Measurements from ENCODE around the gene TRPC4AP. TPM values are rescaled to one million over a fixed set of nuclear protein-coding genes. Genes with fewer than 3 reads are reported as not detected.
"Not testable (repeated sequence)": the region's sequence is repeated elsewhere in the genome, so short reads cannot be mapped to it uniquely, and the experiment has no call there.

The TRPC4AP gene
- total and polyA plus RNA-seq, 4 donors = 18.8 to 58.3 (median 54.8) TPM

- no peak overlapping the region for H3K27ac ChIP-seq (ENCODE audit: low read depth in 1 of 2, low read length in 2 of 2)
- no peaks in the 10 kb centered on the region for H3K9me3 ChIP-seq (ENCODE audit: control insufficient read depth, low read length)
- no peak for ATAC-seq (ENCODE audit: low FRiP score)
- no peaks in the 10 kb centered on the region for H3K27me3 ChIP-seq (ENCODE audit: control insufficient read depth in 1 of 2, insufficient read depth in 2 of 2, low read length in 1 of 2)
- no peak overlapping the region for H3K4me3 ChIP-seq (ENCODE audit: low read length in 2 of 2)
- DNase-seq = no peak
- no peaks in the 10 kb centered on the region for H3K4me1 ChIP-seq (ENCODE audit: control insufficient read depth in 1 of 2, insufficient read depth in 2 of 2, low read length in 2 of 2)
- WGBS, 2 donors = 80 to 81% methylated on average over 5 of the region's 5 CpGs
- intact Hi-C loops (cut with DNase I) = no loop called here
- peaks cover 2 to 5% of the 10 kb centered on the region in 2 donors for H3K36me3 ChIP-seq (ENCODE audit: control insufficient read depth in 1 of 2, insufficient read depth in 2 of 2, low read length in 1 of 2)
Observed at GRCh38 chr20:35125753-35126152, 33.1 kb upstream of the TRPC4AP start.

- no peaks in the 10 kb centered on the region for H3K9me3 ChIP-seq (ENCODE audit: control insufficient read depth, low read length)
- DNase-seq (no peak), ATAC-seq (ENCODE audit: low FRiP score) (no peak)
- H3K4me1 ChIP-seq (ENCODE audit: control insufficient read depth in 1 of 2, insufficient read depth in 2 of 2, low read length in 2 of 2) = peaks cover 0 to 1% of the 10 kb centered on the region in 2 donors
- H3K36me3 ChIP-seq (ENCODE audit: control insufficient read depth in 1 of 2, insufficient read depth in 2 of 2, low read length in 1 of 2) = peaks cover 7 to 10% of the 10 kb centered on the region in 2 donors
- 94 to 95% methylated on average over 5 of the region's 5 CpGs for WGBS, 2 donors
- intact Hi-C loops (cut with DNase I) = no loop called here
- no peak overlapping the region for H3K27ac ChIP-seq (ENCODE audit: low read depth in 1 of 2, low read length in 2 of 2)
- no peak overlapping the region for H3K4me3 ChIP-seq (ENCODE audit: low read length in 2 of 2)
- no peaks in the 10 kb centered on the region for H3K27me3 ChIP-seq (ENCODE audit: control insufficient read depth in 1 of 2, insufficient read depth in 2 of 2, low read length in 1 of 2)
Observed at GRCh38 chr20:35122756-35123405, 30.3 kb upstream of the TRPC4AP start.

- H3K27ac ChIP-seq (ENCODE audit: low read depth in 1 of 2, low read length in 2 of 2) = no peak overlapping the region
- ATAC-seq (ENCODE audit: low FRiP score) (no peak), DNase-seq (no peak)
- peaks cover 0 to 4% of the 10 kb centered on the region in 2 donors for H3K4me1 ChIP-seq (ENCODE audit: control insufficient read depth in 1 of 2, insufficient read depth in 2 of 2, low read length in 2 of 2)
- 89 to 91% methylated on average over 7 of the region's 7 CpGs for WGBS, 2 donors
- intact Hi-C loops (cut with DNase I) = no loop called here
- peaks cover 9 to 10% of the 10 kb centered on the region in 2 donors for H3K36me3 ChIP-seq (ENCODE audit: control insufficient read depth in 1 of 2, insufficient read depth in 2 of 2, low read length in 1 of 2)
- H3K9me3 ChIP-seq (ENCODE audit: control insufficient read depth, low read length) = no peaks in the 10 kb centered on the region
- no peak overlapping the region for H3K4me3 ChIP-seq (ENCODE audit: low read length in 2 of 2)
- no peaks in the 10 kb centered on the region for H3K27me3 ChIP-seq (ENCODE audit: control insufficient read depth in 1 of 2, insufficient read depth in 2 of 2, low read length in 1 of 2)
Observed at GRCh38 chr20:35121186-35121585, 28.6 kb upstream of the TRPC4AP start.

- Histone ChIP-seq H3K27ac (ENCODE audit: low read depth in 1 of 2, low read length in 2 of 2) (no peak overlapping the region), H3K4me3 (ENCODE audit: low read length in 2 of 2) (no peak overlapping the region), H3K4me1 (ENCODE audit: control insufficient read depth in 1 of 2, insufficient read depth in 2 of 2, low read length in 2 of 2) (peaks cover 0 to 4% of the 10 kb centered on the region in 2 donors), H3K36me3 (ENCODE audit: control insufficient read depth in 1 of 2, insufficient read depth in 2 of 2, low read length in 1 of 2) (peaks cover 9 to 10% of the 10 kb centered on the region in 2 donors), H3K27me3 (ENCODE audit: control insufficient read depth in 1 of 2, insufficient read depth in 2 of 2, low read length in 1 of 2) (no peaks in the 10 kb centered on the region), H3K9me3 (ENCODE audit: control insufficient read depth, low read length) (no peaks in the 10 kb centered on the region)
- intact Hi-C loops (cut with DNase I) = no loop called here
- 62% methylated on average over 8 of the region's 8 CpGs for WGBS, 2 donors
- peak; percentile 65 for ATAC-seq (ENCODE audit: low FRiP score)
- DNase-seq = peak in 1 of 2 donors; percentile 76
Observed at GRCh38 chr20:35120012-35120701, 27.6 kb upstream of the TRPC4AP start.

- Histone ChIP-seq H3K4me3 (ENCODE audit: low read length in 2 of 2) (no peak overlapping the region), H3K27me3 (ENCODE audit: control insufficient read depth in 1 of 2, insufficient read depth in 2 of 2, low read length in 1 of 2) (no peaks in the 10 kb centered on the region), H3K9me3 (ENCODE audit: control insufficient read depth, low read length) (no peaks in the 10 kb centered on the region), H3K27ac (ENCODE audit: low read depth in 1 of 2, low read length in 2 of 2) (no peak overlapping the region), H3K4me1 (ENCODE audit: control insufficient read depth in 1 of 2, insufficient read depth in 2 of 2, low read length in 2 of 2) (peaks cover 0 to 4% of the 10 kb centered on the region in 2 donors), H3K36me3 (ENCODE audit: control insufficient read depth in 1 of 2, insufficient read depth in 2 of 2, low read length in 1 of 2) (peaks cover 4 to 10% of the 10 kb centered on the region in 2 donors)
- 81 to 84% methylated on average over 1 of the region's 1 CpG for WGBS, 2 donors
- no peak for ATAC-seq (ENCODE audit: low FRiP score)
- DNase-seq = no peak
- intact Hi-C loops (cut with DNase I) = no loop called here
Observed at GRCh38 chr20:35117629-35118028, 25.0 kb upstream of the TRPC4AP start.

- Histone ChIP-seq H3K9me3 (ENCODE audit: control insufficient read depth, low read length) (no peaks in the 10 kb centered on the region), H3K27ac (ENCODE audit: low read depth in 1 of 2, low read length in 2 of 2) (no peak overlapping the region), H3K4me3 (ENCODE audit: low read length in 2 of 2) (no peak overlapping the region), H3K27me3 (ENCODE audit: control insufficient read depth in 1 of 2, insufficient read depth in 2 of 2, low read length in 1 of 2) (no peaks in the 10 kb centered on the region), H3K36me3 (ENCODE audit: control insufficient read depth in 1 of 2, insufficient read depth in 2 of 2, low read length in 1 of 2) (peaks cover 4 to 10% of the 10 kb centered on the region in 2 donors), H3K4me1 (ENCODE audit: control insufficient read depth in 1 of 2, insufficient read depth in 2 of 2, low read length in 2 of 2) (peaks cover 0 to 4% of the 10 kb centered on the region in 2 donors)
- ATAC-seq (ENCODE audit: low FRiP score) = peak; percentile 51
- intact Hi-C loops (cut with DNase I) = no loop called here
- no peak for DNase-seq
Observed at GRCh38 chr20:35117196-35117595, 24.6 kb upstream of the TRPC4AP start.

- no peak overlapping the region for H3K4me3 ChIP-seq (ENCODE audit: low read length in 2 of 2)
- DNase-seq = no peak
- intact Hi-C loops (cut with DNase I) = no loop called here
- H3K9me3 ChIP-seq (ENCODE audit: control insufficient read depth, low read length) = no peaks in the 10 kb centered on the region
- no peaks in the 10 kb centered on the region for H3K27me3 ChIP-seq (ENCODE audit: control insufficient read depth in 1 of 2, insufficient read depth in 2 of 2, low read length in 1 of 2)
- 91 to 93% methylated on average over 4 of the region's 4 CpGs for WGBS, 2 donors
- ATAC-seq (ENCODE audit: low FRiP score) = no peak
- peaks cover 4 to 8% of the 10 kb centered on the region in 2 donors for H3K36me3 ChIP-seq (ENCODE audit: control insufficient read depth in 1 of 2, insufficient read depth in 2 of 2, low read length in 1 of 2)
- peaks cover 0 to 4% of the 10 kb centered on the region in 2 donors for H3K4me1 ChIP-seq (ENCODE audit: control insufficient read depth in 1 of 2, insufficient read depth in 2 of 2, low read length in 2 of 2)
- H3K27ac ChIP-seq (ENCODE audit: low read depth in 1 of 2, low read length in 2 of 2) = peak overlapping the region in 1 of 2 donors; percentile 13
Observed at GRCh38 chr20:35116258-35116657, 23.7 kb upstream of the TRPC4AP start.

GRCh38 chr20:35115606-35116005, 23.0 kb upstream of the TRPC4AP start:
- H3K4me1 ChIP-seq (ENCODE audit: control insufficient read depth in 1 of 2, insufficient read depth in 2 of 2, low read length in 2 of 2) = peaks cover 0 to 4% of the 10 kb centered on the region in 2 donors
- H3K27ac ChIP-seq (ENCODE audit: low read depth in 1 of 2, low read length in 2 of 2) = no peak overlapping the region
- WGBS, 2 donors = 88 to 91% methylated on average over 11 of the region's 11 CpGs
- DNase-seq (no peak), ATAC-seq (ENCODE audit: low FRiP score) (no peak)
- intact Hi-C loops (cut with DNase I) = no loop called here
- H3K27me3 ChIP-seq (ENCODE audit: control insufficient read depth in 1 of 2, insufficient read depth in 2 of 2, low read length in 1 of 2) = no peaks in the 10 kb centered on the region
- no peaks in the 10 kb centered on the region for H3K9me3 ChIP-seq (ENCODE audit: control insufficient read depth, low read length)
- H3K4me3 ChIP-seq (ENCODE audit: low read length in 2 of 2) = no peak overlapping the region
- H3K36me3 ChIP-seq (ENCODE audit: control insufficient read depth in 1 of 2, insufficient read depth in 2 of 2, low read length in 1 of 2) = peaks cover 4 to 8% of the 10 kb centered on the region in 2 donors

- H3K4me3 ChIP-seq (ENCODE audit: low read length in 2 of 2); intact Hi-C loops (cut with DNase I); H3K36me3 ChIP-seq (ENCODE audit: control insufficient read depth in 1 of 2, insufficient read depth in 2 of 2, low read length in 1 of 2); H3K27me3 ChIP-seq (ENCODE audit: control insufficient read depth in 1 of 2, insufficient read depth in 2 of 2, low read length in 1 of 2); H3K9me3 ChIP-seq (ENCODE audit: control insufficient read depth, low read length); ATAC-seq (ENCODE audit: low FRiP score); H3K27ac ChIP-seq (ENCODE audit: low read depth in 1 of 2, low read length in 2 of 2); H3K4me1 ChIP-seq (ENCODE audit: control insufficient read depth in 1 of 2, insufficient read depth in 2 of 2, low read length in 2 of 2); DNase-seq: not testable (repeated sequence)
- WGBS, 2 donors = 75 to 89% methylated on average over 5 of the region's 5 CpGs
Observed at GRCh38 chr20:35112276-35112675, 19.7 kb upstream of the TRPC4AP start.

Measured in aorta (tissue), 5 donors.